CD8-positive, alpha-beta memory T cell (primary cell): Measurements from ENCODE around the gene KCNK16. TPM values are rescaled to one million over a fixed set of nuclear protein-coding genes. Genes with fewer than 3 reads are reported as not detected.

Source experiments
- CTCF ChIA-PET: fragments of 350-600 bp; sonication (Branson Sonifier 250); formaldehyde crosslinking; loops from one replicate; lab custom pipeline; 2021; ENCODE audit warnings: antibody characterized with exemption; lab: Charles Lee
- POLR2A ChIA-PET: fragments of 350-600 bp; sonication (Branson Sonifier 250); formaldehyde crosslinking; loops from one replicate; lab custom pipeline; 2021; ENCODE audit warnings: antibody characterized with exemption; lab: Charles Lee
- DNase-seq, 5 donors: peaks; one replicate each; pipeline versions ENCODE4 v3.0.0 to v3.0.0-alpha.2; 2020 to 2022; ENCODE audit warnings: mixed read lengths in 1 of 5
- H3K27ac ChIP-seq: one replicate; pipeline ENCODE4 v1.7.0; 2013; ENCODE audit warnings: low read depth, mild to moderate bottlenecking, low read length, moderate library complexity
- H3K27me3 ChIP-seq: 2 replicates; pipeline ENCODE4 v1.7.0; 2013; ENCODE audit warnings: low read length, mild to moderate bottlenecking; ENCODE audit not compliant: insufficient read depth, poor library complexity, severe bottlenecking
- H3K36me3 ChIP-seq: 2 replicates; pipeline ENCODE4 v1.7.0; 2013; ENCODE audit warnings: mild to moderate bottlenecking, low read length, moderate library complexity; ENCODE audit not compliant: insufficient read depth
- H3K4me1 ChIP-seq: 2 replicates; pipeline ENCODE4 v1.7.0; 2013; ENCODE audit warnings: mild to moderate bottlenecking, low read length, moderate library complexity; ENCODE audit not compliant: insufficient read depth
- H3K4me3 ChIP-seq: 2 replicates; pipeline ENCODE4 v1.7.0; 2013; ENCODE audit warnings: mild to moderate bottlenecking, low read length
- H3K9me3 ChIP-seq: 2 replicates; pipeline ENCODE4 v1.7.0; 2013; ENCODE audit warnings: mild to moderate bottlenecking, low read length
- H3K27ac Mint-ChIP-seq, 8 donors: one replicate each; pipeline ENCODE4 v1.8.0; 2020 to 2021; ENCODE audit warnings: mixed read lengths in 8 of 8, mild to moderate bottlenecking in 6 of 8, inconsistent platforms in 3 of 8, moderate library complexity in 3 of 8
- H3K27me3 Mint-ChIP-seq, 2 donors: one replicate each; pipeline ENCODE4 v1.8.0; 2020 to 2021; ENCODE audit warnings: mixed read lengths in 2 of 2, mild to moderate bottlenecking in 1 of 2, moderate library complexity in 1 of 2
- H3K36me3 Mint-ChIP-seq, 3 donors: one replicate each; pipeline ENCODE4 v1.8.0; 2020 to 2021; ENCODE audit warnings: mixed read lengths in 3 of 3, inconsistent platforms in 1 of 3, mild to moderate bottlenecking in 1 of 3
- H3K4me1 Mint-ChIP-seq, 3 donors: one replicate each; pipeline ENCODE4 v1.8.0; 2020 to 2021; ENCODE audit warnings: mixed read lengths in 3 of 3, inconsistent platforms in 1 of 3, mild to moderate bottlenecking in 1 of 3
- H3K4me3 Mint-ChIP-seq, 7 donors: one replicate each; pipeline ENCODE4 v1.8.0; 2020 to 2021; ENCODE audit warnings: mixed read lengths in 7 of 7, mild to moderate bottlenecking in 6 of 7, moderate library complexity in 4 of 7, inconsistent platforms in 2 of 7
- H3K9me3 Mint-ChIP-seq, 5 donors: one replicate each; pipeline ENCODE4 v1.8.0; 2020 to 2022; ENCODE audit warnings: mixed read lengths in 5 of 5, mild to moderate bottlenecking in 3 of 5, moderate library complexity in 2 of 5, inconsistent platforms in 1 of 5
- polyA plus RNA-seq: library from polyadenylated mRNA; unstranded; fragments of 300-500 nt; fragmentation: Illumina TruSeq; gene quantifications from one replicate; pipeline ENCODE4 v1.2.3, GENCODE V29; 2021
- total RNA-seq, 2 experiments: library from RNA; stranded (reverse); gene quantifications; one replicate each; pipeline ENCODE4 v1.2.3, GENCODE V29; 2021

Gene KCNK16
- total and polyA plus RNA-seq, 3 experiments from 2014 or later: not detected

GRCh38 chr6:39327507-39327906 is 5.0 kb upstream of the KCNK16 start:
- Histone ChIP-seq H3K4me3 (no peak overlapping the region), H3K36me3 (no peaks in the 10 kb centered on the region), H3K9me3 (no peaks in the 10 kb centered on the region), H3K4me1 (no peaks in the 10 kb centered on the region), H3K27me3 (no peaks in the 10 kb centered on the region), H3K27ac (no peak overlapping the region)
- Mint-ChIP-seq H3K4me1 (no peaks in the 10 kb centered on the region), H3K36me3 (no peaks in the 10 kb centered on the region), H3K4me3 (no peak overlapping the region), H3K27me3 (peaks cover 28 to 49% of the 10 kb centered on the region in 2 donors), H3K9me3 (no peaks in the 10 kb centered on the region), H3K27ac (peak overlapping the region in 1 of 8 donors; percentile 5)
- POLR2A ChIA-PET: no interaction called here
- CTCF ChIA-PET: interaction anchor here (1.0 kb wide), 1 partner anchor 18 kb away, joined by 3 read pairs; no protein-coding TSS in a partner anchor
- DNase-seq: no peak

GRCh38 chr6:39321761-39322160 is 741 bp downstream of the KCNK16 start:
- no peak overlapping the region for H3K4me3 Mint-ChIP-seq
- H3K36me3 ChIP-seq: no peaks in the 10 kb centered on the region
- H3K9me3 ChIP-seq: no peaks in the 10 kb centered on the region
- DNase-seq: no peak
- no peaks in the 10 kb centered on the region for H3K27me3 ChIP-seq
- POLR2A ChIA-PET: no interaction called here
- no peaks in the 10 kb centered on the region for H3K36me3 Mint-ChIP-seq
- no peak overlapping the region for H3K27ac Mint-ChIP-seq
- H3K4me1 ChIP-seq: no peaks in the 10 kb centered on the region
- CTCF ChIA-PET: no interaction called here
- H3K9me3 Mint-ChIP-seq: no peaks in the 10 kb centered on the region
- no peaks in the 10 kb centered on the region for H3K4me1 Mint-ChIP-seq
- no peak overlapping the region for H3K27ac ChIP-seq
- H3K27me3 Mint-ChIP-seq: peaks cover 16 to 27% of the 10 kb centered on the region in 2 donors
- H3K4me3 ChIP-seq: no peak overlapping the region

GRCh38 chr6:39320363-39320984 is 2.0 kb downstream of the KCNK16 start:
- no peak overlapping the region for H3K4me3 Mint-ChIP-seq
- H3K4me1 Mint-ChIP-seq: no peaks in the 10 kb centered on the region
- H3K9me3 ChIP-seq: no peaks in the 10 kb centered on the region
- H3K4me1 ChIP-seq: no peaks in the 10 kb centered on the region
- H3K36me3 ChIP-seq: no peaks in the 10 kb centered on the region
- no peak overlapping the region for H3K4me3 ChIP-seq
- H3K27me3 ChIP-seq: peaks cover 4% of the 10 kb centered on the region
- peaks cover 19 to 34% of the 10 kb centered on the region in 2 donors for H3K27me3 Mint-ChIP-seq
- no peak overlapping the region for H3K27ac Mint-ChIP-seq
- H3K9me3 Mint-ChIP-seq: no peaks in the 10 kb centered on the region
- no peak for DNase-seq
- no peak overlapping the region for H3K27ac ChIP-seq
- ChIA-PET CTCF (no interaction called here), POLR2A (no interaction called here)
- H3K36me3 Mint-ChIP-seq: no peaks in the 10 kb centered on the region

GRCh38 chr6:39319621-39320362 is 2.7 kb downstream of the KCNK16 start:
- no peaks in the 10 kb centered on the region for H3K4me1 ChIP-seq
- Mint-ChIP-seq H3K27me3 (peaks cover 23 to 39% of the 10 kb centered on the region in 2 donors), H3K4me1 (no peaks in the 10 kb centered on the region), H3K36me3 (no peaks in the 10 kb centered on the region), H3K4me3 (no peak overlapping the region), H3K27ac (no peak overlapping the region), H3K9me3 (no peaks in the 10 kb centered on the region)
- POLR2A ChIA-PET: no interaction called here
- H3K36me3 ChIP-seq: no peaks in the 10 kb centered on the region
- no peak overlapping the region for H3K27ac ChIP-seq
- no peak overlapping the region for H3K4me3 ChIP-seq
- H3K27me3 ChIP-seq: peaks cover 8% of the 10 kb centered on the region
- H3K9me3 ChIP-seq: no peaks in the 10 kb centered on the region
- no peak for DNase-seq
- CTCF ChIA-PET: interaction anchor here (1.1 kb wide), 1 partner anchor 9 kb away, joined by 3 read pairs; no protein-coding TSS in a partner anchor

- Mint-ChIP-seq H3K36me3 (no peaks in the 10 kb centered on the region), H3K4me3 (peak overlapping the region in 1 of 7 donors; percentile 40), H3K27me3 (peaks cover 28 to 43% of the 10 kb centered on the region in 2 donors), H3K27ac (no peak overlapping the region), H3K9me3 (no peaks in the 10 kb centered on the region), H3K4me1 (peaks cover 0 to 13% (median 2%) of the 10 kb centered on the region in 3 donors)
- H3K4me3 ChIP-seq: no peak overlapping the region
- no peak for DNase-seq
- CTCF ChIA-PET: no interaction called here
- POLR2A ChIA-PET: no interaction called here
- no peaks in the 10 kb centered on the region for H3K9me3 ChIP-seq
- no peaks in the 10 kb centered on the region for H3K4me1 ChIP-seq
- H3K27ac ChIP-seq: no peak overlapping the region
- no peaks in the 10 kb centered on the region for H3K36me3 ChIP-seq
- H3K27me3 ChIP-seq: peaks cover 14% of the 10 kb centered on the region
Observed at GRCh38 chr6:39317256-39317655, 5.2 kb downstream of the KCNK16 start.

- peaks cover 0 to 13% (median 2%) of the 10 kb centered on the region in 3 donors for H3K4me1 Mint-ChIP-seq
- Histone ChIP-seq H3K9me3 (no peaks in the 10 kb centered on the region), H3K4me3 (no peak within 1 kb of the TSS), H3K36me3 (no peaks in the 10 kb centered on the region), H3K27me3 (peaks cover 17% of the 10 kb centered on the region), H3K27ac (no peak within 1 kb of the TSS), H3K4me1 (no peaks in the 10 kb centered on the region)
- no peak within 1 kb of the TSS for H3K27ac Mint-ChIP-seq
- peaks cover 35 to 62% of the 10 kb centered on the region in 2 donors for H3K27me3 Mint-ChIP-seq
- no peaks in the 10 kb centered on the region for H3K36me3 Mint-ChIP-seq
- ChIA-PET POLR2A (no interaction called here), CTCF (interaction anchor here (1.0 kb wide), 1 partner anchor 11 kb away, joined by 3 read pairs; no protein-coding TSS in a partner anchor)
- no peaks in the 10 kb centered on the region for H3K9me3 Mint-ChIP-seq
- DNase-seq: no peak
- H3K4me3 Mint-ChIP-seq: peak within 1 kb of the TSS in 3 of 7 donors; percentile 8 to 59 (median 27)
Observed at GRCh38 chr6:39314273-39314795, 8.2 kb downstream of the KCNK16 start, which contains the start of gene KCNK17. TSS of gene KCNK17 (minus strand) at chr6:39314419. CDS start at chr6:39314320, 99 bp downstream.

- ChIA-PET POLR2A (no interaction called here), CTCF (interaction anchor here (1.0 kb wide), 1 partner anchor 11 kb away, joined by 3 read pairs; no protein-coding TSS in a partner anchor)
- Mint-ChIP-seq H3K4me1 (peaks cover 0 to 13% (median 2%) of the 10 kb centered on the region in 3 donors), H3K4me3 (peak overlapping the region in 2 of 7 donors; percentile 8 to 27), H3K27me3 (peaks cover 33 to 57% of the 10 kb centered on the region in 2 donors), H3K9me3 (no peaks in the 10 kb centered on the region), H3K27ac (no peak overlapping the region), H3K36me3 (no peaks in the 10 kb centered on the region)
- H3K27ac ChIP-seq: no peak overlapping the region
- H3K4me3 ChIP-seq: no peak overlapping the region
- no peaks in the 10 kb centered on the region for H3K36me3 ChIP-seq
- no peaks in the 10 kb centered on the region for H3K9me3 ChIP-seq
- no peak for DNase-seq
- H3K27me3 ChIP-seq: peaks cover 17% of the 10 kb centered on the region
- no peaks in the 10 kb centered on the region for H3K4me1 ChIP-seq
Observed at GRCh38 chr6:39313526-39314272, 8.8 kb downstream of the KCNK16 start.
